Stimulated activated CD4-positive, alpha-beta T cell treated with anti-CD3 and anti-CD28 coated beads, Interleukin-1b, Interleukin-23, amount 100 ng/mL, for 48 hours (primary cell): ENCODE measurements around the gene WTAP.
"Not testable (repeated sequence)": the region's sequence is repeated elsewhere in the genome, so short reads cannot be mapped to it uniquely, and the experiment has no call there.

Experiments
- DNase-seq: peaks from one replicate; pipeline ENCODE4 v3.0.0-alpha.2; 2020

The WTAP gene

DNA sequence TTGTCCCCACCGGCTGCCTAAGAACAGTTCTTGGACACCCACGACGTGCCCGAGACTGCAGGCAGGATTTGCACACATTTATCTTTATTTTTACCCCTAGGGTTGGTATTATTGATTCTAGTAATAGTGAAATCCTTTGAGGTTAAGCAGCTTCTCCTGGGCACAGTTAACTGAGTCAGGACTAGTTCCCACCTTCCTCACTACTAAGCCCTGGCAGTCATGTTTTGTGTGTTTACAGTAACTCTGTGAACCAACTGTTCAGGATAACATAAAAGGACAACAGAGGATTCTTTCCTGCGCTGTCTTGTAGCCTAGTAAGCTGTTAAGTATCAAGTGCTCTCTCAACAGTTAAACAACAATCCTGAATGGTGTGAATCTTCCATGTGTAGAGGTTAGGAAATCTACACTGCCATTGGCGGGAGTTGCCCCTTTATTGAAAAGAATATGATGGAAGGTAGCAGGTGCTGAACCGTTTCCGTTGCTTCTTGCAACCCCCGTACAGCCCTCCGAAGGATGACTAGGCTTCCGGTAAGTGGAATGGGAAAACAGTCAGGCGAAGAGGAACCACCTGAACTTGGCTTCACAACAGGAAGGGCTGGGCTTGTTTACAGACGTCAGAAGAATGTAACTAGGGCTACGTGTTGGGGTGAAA, 33.3 kb upstream of the WTAP start:
- DNase-seq: peak; percentile 27

GRCh38 chr6:159695984-159696383, 31.3 kb upstream of the WTAP start:
- no peak for DNase-seq

DNA sequence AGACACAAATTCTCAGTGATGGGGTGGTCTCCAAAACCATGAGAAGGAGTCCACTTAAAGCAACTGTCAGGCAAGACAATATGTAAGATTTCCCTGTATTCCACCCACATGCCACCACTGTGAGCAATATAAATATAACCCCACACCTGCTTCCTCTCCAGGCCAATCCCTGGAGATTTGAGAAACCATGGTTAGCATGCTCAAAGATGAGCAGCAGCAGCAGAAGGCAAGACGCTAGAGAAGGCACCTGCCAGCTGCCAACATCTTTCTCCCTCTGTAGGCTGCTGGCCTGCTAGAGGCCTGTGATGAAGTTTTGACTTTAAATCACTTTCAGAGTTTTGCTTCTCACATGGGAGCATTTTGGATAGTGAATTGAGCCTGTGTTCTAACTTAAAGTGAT, 26.3 kb upstream of the WTAP start:
- DNase-seq: no peak

GRCh38 chr6:159701413-159701999, 25.8 kb upstream of the WTAP start:
- DNase-seq: no peak

DNA sequence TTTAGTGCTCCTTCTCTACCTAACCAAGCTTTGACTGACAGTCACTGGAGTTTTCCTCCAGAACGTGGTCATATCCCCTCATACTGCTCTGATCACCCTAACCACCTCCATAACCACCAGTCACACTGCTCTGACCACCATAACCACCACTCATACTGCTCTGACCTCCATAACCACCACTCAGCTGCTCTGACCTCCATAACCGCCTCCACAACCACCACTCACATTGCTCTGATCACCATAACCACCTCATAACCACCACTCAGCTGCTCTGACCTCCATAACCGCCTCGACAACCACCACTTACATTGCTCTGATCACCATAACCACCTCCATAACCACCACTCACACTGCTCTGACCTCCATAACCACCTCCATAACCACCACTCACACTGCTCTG, 16.7 kb upstream of the WTAP start:
- not testable (repeated sequence) for DNase-seq

GRCh38 chr6:159712389-159712788, 14.9 kb upstream of the WTAP start:
- not testable (repeated sequence) for DNase-seq

DNA sequence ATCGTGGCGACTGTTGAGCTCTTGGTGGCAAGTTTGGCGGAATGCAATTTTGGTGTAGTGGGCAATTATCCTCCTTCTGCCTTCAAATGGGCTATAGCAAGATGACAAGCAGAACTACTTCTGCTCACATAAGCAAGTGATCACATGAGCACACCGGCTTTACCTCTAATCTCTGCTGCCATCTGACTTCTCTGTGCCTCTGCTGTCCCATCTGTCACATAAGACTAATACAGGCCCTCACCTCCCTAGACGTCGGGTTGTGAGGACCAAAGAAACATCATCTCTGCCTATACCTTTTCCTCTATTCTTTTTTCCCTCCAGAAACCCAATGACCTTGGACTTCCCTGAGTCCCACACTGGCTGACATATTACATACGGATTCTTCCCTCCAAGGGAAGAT, 13.3 kb upstream of the WTAP start:
- no peak for DNase-seq

DNA sequence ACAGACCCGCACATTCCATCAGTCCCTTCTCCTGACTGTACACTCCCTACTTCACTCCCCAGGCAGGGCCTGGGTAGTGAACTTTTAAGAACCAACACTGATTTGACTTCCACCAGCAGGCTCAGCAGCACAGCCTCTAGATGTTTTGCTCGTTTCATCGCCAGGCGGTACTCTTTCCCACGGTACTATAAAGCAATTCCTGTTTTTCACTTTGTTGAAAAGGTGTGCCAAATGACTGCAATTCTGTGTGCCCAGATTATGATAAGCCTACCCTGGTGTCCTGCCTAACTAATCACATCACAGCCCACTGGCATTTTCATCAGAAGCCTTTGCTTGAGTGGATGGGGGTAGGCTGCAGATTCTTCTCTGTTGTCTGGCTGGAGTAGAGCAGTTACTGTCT, 12.9 kb upstream of the WTAP start:
- no peak for DNase-seq

DNA sequence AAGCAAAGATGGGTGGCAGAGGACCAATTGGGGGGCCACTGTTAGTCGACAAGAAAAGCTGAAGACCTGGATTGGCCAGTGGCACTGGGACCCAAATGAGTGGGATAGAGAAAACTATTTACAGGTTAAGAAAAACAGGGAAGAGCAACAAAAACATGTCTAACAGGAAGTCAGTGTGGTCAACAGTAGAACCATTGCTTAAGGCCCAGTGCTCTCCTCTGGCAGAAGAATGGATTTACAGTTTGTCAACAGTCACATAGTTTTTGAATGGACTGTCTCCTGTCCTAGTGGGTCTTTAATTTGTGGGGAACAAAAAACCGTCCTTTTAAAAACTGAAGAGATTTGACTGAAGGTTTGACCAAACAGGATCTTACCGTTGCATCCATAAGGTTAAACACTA, 12.1 kb upstream of the WTAP start:
- DNase-seq: no peak

DNA sequence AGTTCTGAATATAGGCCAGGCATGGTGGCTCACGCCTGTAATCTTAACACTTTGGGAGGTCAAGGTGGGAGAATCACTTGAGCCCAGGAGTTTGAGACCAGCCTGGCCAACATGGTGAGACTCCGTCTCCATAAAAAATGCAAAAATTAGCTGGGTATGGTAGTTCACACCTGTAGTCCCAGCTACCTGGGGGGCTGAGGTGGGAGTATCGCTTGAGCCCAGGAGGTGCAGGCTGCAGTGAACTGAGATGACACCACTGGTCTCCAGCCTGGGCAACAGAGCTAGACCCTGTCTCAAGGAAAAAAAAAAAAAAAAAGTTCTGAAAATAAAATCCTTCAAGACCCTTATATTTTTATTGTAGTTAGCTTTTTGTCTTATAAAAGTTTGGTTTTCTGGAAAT, 11.7 kb upstream of the WTAP start:
- DNase-seq: no peak

- DNase-seq: no peak
Measured at GRCh38 chr6:159716247-159717096, 10.8 kb upstream of the WTAP start.

GRCh38 chr6:159718634-159719033, 8.7 kb upstream of the WTAP start:
- DNase-seq: no peak

DNA sequence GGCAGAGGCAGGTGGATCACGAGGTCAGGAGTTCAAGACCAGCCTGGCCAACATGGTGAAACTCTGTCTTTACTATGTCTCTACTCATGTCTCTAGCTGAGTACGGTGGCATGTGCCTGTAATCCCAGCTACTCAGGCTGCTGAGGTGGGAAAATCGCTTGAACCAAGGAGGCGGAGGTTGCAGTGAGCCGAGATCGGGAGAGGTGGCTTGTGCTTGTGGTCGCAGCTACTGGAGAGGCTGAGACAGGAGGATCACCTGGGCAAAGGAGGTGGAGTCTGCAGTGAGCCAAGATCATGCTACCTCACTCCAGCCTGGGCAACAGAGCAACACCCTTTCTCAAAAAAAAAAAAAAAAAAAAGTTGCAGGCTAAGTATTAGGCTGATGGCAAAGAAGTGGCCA, 8.0 kb upstream of the WTAP start:
- no peak for DNase-seq

- DNase-seq: no peak
Measured at GRCh38 chr6:159720708-159721107, 6.6 kb upstream of the WTAP start.

DNA sequence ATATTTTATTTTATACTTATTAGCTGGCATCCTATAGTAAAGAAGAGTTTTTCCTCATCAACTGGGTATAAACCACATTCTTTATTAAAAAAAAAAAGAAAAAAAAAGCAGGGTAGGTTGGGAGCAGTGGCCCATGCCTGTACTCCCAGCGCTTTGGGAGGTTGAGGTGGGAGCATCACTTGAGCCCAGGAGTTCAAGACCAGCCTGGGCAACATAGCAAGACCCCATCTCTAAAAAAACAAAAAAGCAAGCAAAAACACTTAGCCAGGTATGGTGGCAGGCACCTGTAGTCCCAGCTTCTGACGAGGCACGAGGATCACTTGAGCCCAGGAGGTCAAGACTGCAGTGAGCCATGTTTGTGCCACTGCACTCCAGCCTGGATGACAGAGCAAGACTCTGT, 5.3 kb upstream of the WTAP start:
- not testable (repeated sequence) for DNase-seq

DNA sequence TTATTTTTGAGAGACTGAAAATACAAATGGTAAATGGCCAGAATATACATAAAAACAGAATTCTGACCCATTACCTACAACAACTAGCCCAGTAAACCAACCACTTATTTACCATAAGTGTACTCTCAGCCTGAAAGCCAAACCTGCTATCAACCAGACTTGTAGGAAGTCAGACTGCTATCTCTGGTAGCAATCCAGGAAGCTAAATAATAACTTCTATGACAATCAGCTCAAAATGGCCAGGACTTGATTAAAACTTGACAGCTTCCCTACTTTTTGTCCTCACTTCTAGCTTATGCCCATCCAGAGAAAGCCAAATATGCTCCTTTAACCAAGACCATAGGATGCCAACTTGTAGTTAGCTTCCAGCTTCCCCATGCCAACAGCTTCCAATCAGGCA, 4.7 kb upstream of the WTAP start:
- no peak for DNase-seq

DNA sequence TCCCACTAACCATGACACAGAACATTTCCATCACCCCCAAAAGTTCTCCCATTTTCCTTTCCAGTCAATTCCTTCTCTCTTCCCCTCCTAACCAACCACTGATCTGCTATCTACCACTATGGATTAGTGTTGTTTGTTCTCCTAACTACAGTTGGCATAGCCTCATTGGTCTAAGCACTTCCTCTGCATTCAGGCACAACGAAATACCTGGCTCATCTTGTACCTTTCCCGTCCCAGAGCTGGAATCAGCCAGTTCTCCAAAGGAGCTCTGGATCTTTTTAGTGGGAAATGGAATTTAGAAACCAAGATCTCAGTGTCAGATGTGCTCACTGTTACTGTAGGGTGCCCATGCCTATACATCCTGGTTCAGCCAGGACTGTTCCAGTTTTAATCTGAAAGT, 4.0 kb upstream of the WTAP start:
- no peak for DNase-seq

DNA sequence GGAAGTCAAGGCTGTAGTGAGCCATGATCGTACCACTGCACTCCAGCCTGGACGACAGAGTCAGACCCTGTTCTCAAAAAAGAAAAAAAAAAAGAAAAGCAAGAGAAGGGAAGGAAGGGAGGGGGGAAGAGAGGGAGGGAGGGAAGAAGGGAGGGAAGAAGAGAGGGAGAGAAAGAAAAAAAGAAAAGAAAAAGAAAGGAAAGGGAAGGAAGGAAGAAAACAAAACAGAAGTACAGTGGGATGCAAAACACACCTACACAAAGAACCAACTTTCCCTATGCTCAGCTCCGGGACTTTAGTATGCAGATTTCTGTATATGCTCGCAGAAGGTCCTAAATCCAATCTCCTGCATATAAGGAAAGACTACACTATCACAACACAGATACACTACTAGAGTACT, 2.5 kb upstream of the WTAP start:
- no peak for DNase-seq

GRCh38 chr6:159725208-159725607, 2.1 kb upstream of the WTAP start:
- DNase-seq: not testable (repeated sequence)

- DNase-seq: no peak
Measured at GRCh38 chr6:159726255-159726917, 920 bp upstream of the WTAP start.

DNA sequence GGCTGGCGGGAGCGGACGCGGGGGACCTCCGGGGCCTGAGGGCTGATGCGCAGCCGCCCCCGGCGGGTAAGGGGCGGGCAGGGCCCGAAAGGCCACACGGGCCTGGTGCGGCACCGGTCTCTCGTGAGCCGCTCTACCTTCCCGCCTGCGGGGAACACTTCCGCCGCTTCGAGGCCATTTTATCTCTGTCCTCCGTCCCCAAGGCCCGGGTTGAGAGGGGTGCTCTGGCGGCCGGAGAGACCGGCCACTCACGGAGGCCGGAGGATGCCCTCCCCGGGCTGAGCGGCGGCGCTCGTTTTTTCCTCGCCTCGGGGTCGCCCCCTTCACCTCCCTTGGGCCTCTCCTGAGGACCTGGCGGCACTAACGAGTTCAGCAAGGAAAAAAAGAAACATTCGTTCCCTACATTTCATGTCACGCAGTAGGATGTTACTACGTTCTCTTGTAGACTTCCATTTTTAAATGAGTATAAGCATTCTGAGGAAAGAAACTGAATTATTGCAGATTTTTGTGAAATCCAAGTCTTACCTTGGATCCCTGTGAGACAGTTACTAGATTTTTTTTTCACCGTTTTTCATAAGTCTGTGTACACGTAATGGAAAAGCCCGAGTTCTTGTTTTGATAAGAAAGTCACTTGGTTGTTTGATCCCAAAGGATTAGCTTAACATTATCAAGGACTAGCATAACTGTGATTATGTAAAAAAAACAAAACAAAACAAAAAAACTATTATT, 575 bp downstream of the WTAP start:
- DNase-seq: peak; percentile 51

DNA sequence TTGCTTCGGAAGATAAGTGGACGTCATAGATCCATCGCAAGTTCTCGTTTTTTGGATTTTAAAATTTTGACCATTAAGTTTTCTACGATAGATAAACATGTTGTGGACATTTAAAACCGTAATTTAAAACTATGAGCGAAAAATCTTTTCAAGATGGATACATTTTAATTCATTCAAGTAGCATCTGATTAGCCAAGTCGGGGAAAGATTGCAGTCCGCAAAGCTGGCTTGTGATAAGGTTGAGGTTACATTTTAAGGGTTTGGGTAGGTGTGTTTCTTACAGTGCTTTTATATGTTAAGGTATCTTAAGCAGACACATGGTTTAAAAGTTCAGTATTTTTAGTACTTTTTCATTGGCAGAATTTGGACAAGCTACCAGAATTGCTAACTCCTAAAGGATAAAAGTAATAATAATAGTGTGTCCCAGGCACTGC, 1.2 kb downstream of the WTAP start:
- no peak for DNase-seq
